Endometrium (tissue), 2 donors: Measurements from ENCODE around the gene ZNFX1.

Experiments used
- FAIRE-seq: peaks from 2 replicates; lab custom pipeline; 2012; peaks lifted over from hg19 to GRCh38; lab: Jason Lieb, UNC
- donor health status: control.
- donor health status: control.

ZNFX1 gene

DNA sequence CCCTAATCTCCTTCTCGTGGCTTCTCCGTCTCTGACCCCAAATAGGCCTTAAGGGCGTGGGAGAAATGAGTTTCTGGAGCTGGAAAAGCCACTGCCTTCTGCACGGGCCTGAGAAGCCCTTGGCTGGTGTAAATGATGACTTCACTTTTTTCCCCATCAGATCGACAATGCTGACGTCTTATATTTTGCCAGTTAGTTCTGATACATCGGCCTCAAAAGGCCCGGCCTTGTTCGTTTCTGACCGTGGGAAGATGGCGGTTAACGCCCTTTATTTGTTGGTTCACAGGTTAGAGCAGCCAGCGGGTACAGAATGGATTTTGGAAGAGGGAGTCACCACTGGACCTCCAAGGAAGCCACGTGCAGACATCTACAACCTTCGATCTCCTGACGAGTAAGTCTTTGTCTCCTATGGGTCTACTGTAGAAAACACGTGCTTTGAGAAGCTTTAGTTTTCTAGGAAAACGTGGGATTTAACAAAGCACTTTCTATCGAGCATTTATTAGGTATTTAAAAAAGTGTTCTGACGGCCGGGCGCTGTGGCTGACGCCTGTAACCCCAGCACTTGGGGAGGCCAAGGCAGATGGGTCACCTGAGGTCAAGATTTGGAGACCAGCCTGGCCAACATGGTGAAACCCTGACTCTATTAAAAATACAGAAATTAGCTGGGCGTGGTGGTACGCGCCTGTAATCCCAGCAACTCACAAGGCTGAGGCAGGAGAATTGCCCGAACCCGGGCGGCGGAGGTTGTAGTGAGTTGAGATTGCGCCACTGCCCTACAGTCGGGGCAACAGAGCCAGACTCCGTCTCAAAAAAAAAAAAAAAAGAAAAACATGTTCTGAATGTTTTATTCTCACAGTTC is 1.2 kb upstream of the ZNFX1 start:
- no peak for FAIRE-seq

DNA sequence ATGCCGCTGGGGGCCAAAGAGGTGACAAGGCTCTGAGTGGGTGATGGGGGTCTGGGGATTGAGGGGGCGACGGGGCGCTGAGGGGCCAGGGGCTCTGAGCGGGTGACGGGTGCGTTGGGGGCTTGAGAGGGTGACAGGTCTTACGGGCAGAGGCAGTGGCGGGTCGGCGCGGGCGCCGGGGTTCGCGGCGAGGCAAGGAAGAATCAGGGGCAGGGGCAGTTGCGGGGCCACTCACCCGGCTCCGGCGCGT is 146 bp downstream of the ZNFX1 start:
- FAIRE-seq = no peak

DNA sequence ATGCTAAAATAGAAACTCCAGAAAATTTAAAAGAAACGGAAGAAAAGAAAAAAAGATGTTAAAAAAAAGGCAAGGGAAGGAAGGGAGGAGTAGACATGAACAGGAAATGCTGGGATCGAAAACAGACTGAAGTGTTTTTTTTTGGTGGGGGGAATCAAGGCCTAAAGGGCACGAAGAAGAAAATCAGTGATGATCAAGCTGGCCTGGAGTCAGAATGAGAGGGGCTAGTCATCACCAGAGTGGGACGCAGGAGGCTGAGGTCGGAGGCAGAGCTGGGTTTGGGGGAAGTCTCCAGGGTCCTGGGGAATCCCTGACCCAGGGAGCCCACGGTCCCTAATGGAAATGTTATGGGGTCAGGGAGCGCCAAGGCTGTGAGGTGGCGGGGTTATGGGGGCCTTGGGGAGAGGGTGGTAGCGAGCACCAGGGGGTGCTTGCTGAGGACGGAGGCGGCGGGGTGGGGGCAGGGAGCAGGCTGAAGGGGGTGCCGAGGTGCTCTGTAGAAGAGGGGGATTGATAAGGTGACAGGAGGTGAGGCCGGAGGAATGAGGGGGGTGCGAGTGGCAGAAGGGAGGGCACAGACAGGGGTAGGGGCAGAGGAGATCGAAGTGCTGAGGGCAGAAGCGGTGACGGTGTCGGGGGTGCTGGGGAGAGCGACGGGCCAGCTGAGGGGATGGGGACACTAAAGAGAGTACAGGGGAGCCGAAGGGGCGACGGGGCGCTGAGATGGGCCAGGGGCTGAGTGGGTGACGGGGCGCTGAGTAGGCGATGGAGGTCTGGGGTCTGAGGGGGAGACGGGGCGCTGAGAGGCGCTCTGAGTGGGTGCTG is 684 bp downstream of the ZNFX1 start:
- no peak for FAIRE-seq

DNA sequence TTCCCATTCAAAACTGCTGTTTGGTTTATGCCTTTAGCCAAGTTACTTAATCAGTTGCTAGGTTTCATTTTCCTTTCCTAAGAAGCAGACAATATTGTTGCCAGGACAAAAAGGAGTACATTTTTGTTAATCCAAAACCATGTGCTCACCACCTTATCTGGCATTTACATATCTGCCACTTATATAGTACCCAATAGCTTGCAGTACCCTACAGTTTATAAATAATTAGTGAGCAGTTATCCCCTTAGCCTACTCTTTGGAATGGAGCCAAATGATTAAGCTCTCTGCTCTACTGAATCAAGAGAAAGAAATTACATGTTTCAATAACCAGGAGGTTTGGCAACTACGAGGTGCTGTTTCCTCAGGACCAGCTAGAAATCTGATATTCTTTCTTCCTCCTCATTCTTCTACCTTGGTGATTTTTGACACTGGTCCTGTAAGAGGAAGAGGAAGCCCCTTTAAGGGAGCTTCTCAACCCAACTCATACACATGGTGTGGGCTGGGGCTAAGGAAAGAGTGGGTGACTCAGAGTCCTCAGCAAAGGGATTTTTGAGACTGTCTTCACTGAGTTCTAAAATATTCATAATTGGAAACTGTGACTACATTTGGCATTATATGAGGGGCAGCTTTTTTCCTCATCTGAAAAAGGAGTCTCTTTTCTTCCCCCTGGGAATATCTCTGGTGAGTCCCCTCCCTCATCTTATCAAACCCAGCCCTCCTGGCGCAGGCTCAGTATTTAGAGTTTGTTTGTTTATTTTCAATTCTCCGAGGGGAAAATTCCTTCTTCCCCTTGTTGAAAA is 1.5 kb downstream of the ZNFX1 start:
- FAIRE-seq = no peak

DNA sequence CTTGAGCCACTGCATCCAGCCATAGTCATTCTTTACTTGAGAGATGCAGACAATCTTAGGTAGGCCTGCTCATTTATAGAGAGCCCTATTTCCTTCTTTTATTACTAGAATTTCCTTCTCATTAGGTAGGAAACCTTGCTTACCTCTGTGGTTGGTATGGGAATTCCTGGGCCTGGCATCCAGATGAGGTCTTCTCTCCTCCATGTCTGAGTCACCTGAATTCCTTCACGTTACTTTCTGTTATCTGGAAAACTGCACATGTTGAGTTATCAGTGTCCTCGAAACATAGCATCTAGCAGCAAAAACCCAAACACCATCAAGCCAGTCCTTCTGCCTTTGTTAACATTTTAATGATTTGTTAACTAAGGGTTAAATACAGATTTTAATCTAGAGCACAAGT is 2.2 kb downstream of the ZNFX1 start:
- no peak for FAIRE-seq

DNA sequence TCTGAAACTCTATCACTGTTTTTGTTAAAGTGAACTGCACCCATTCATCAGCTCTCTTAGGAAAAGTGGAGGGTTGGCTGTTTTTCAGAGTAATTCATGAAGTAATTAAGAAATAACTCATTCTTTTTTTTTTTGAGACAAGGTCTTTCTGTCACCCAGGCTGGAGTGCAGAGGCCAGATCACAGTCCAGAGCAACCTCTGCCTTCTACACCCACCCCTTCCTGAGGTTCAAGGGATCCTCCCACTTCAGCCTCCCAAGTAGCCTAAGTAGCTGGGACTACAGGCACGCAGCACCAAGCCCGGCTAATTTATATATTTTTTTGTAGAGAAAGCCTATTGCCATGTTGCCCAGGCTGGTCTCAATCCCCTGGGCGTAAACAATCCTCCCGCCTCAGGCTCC is 2.6 kb downstream of the ZNFX1 start:
- no peak for FAIRE-seq

DNA sequence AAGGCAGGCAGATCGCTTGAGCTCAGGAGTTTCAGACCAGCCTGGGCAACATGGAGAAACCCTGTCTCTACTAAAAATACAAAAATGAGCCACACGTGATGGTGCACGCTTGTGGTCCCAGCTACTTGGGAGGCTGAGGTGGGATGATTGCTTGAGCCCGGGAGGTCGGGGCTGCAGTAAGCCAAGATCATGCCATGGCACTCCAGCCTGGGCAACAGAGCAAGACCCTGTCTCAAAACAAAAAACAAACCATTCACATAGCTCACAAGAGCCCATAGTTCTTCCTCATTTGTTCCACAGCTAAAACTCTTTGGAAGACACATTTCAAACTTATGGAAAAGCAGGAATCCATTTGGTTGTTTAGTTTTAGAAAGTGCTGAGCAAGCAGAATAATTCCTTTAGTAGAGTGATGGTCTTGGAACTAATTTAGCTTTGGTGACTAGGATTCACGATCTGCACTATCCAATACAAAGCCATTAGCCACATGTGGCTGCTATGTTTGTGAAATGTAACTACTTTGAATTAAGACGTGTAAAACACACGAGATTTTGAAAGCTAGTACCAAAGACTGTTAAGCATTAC is 4.1 kb downstream of the ZNFX1 start:
- no peak for FAIRE-seq

DNA sequence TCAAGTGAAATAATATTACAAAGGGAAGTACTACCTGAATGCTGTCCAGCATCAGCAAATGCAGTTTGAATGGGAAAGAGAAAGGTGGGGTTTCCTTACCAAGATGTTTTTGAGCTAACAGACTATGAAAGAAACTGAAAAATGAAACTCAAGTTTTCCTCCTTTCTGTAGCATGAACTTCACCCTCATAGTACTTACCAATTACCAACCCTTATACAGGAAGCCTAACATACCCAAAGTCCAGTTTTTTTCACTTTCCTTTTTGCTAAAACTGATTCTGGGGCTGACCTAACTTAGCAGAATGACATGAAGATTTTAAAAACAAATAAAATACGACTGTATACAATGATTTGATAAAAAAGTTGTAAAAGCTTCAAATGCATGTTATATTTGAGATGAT is 5.2 kb downstream of the ZNFX1 start:
- FAIRE-seq = no peak

DNA sequence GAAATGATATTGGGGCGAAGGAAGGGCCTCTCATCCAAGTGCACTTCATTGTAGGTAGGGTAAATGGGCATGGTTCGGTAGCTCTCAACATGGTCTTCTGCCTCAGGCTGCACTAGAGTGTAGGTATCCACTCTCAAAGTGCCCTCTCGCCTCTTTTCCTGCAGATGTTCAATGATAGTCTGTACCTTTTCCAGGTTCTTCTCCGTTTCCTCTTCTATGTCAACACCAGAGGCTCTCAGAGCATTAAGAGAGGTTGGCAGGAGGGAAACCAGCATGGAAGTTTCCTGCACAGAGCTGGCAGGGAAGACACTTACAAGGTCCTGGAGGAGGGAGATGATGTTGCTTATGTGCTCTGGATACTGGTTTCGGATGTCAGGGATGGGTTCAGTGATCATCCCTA is 7.1 kb downstream of the ZNFX1 start:
- FAIRE-seq = no peak

DNA sequence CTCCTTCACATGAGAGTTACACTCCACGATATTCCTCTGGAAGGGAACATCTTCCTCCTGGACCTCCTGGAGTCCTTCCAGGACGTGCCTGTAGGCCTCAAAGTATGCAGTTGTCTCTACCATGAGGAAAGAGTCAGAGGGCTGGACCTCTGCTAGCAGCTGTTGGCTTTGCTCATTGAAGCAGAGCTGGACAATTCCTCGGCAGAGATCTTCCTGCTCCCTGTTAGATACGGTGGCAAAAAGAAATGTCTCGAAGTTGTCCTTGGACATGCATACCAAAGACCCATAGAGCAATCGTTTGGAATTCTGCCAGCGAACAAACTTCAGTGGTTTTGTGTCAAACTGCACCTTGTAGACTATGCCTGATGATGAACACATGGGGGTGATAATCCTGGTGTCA is 7.7 kb downstream of the ZNFX1 start:
- FAIRE-seq = no peak

DNA sequence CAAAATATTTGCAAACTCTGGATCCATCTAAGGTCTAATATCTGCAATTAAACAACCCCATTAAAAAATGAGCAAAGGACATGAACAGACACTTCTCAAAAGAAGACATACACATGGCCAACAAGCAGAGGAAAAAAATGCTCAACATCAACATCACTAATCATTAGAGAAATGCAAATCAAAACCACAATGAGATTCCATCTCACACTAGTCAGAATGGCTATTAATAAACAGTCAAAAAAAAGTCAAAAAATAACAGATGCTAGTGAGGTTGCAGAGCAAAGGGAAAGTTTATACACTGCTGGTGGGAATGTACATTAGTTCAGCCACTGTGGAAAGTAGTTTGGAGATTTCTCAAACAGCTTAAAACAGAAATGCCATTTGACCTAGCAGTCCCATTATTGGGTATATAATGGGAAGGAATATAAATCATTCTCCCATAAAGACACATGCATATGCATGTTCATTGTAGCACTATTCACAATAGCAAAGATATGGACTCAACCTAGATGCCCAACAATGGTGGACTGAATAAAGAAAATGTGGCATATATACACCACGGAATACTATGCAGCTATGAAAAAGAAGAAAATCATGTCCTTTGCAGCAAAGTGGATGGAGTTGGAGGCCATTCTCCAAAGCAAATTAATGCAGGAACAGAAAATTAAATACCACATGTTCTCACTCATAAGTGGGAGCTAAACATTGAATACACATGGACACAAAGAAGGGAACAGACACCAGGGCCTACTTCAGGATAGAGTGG is 9.1 kb downstream of the ZNFX1 start:
- no peak for FAIRE-seq

DNA sequence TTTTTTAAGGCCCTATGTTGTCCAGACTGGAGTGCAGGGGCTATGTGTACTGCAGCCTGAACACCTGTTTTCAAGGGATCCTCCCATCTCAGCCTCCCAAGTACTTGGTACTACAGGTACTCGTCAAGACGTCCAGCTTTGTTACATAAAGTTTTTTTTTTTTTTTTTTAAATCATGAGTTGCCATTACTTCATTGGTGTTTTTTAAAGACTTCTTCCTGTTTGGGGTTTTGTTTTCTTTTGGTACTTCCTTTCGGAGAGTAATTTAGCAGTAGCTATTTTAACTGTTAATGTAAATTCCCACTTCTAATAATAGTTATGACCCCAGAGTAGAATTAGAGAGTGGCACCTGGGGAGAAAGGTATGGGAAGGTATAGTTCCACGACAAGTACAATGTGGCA is 10.5 kb downstream of the ZNFX1 start:
- FAIRE-seq = no peak

DNA sequence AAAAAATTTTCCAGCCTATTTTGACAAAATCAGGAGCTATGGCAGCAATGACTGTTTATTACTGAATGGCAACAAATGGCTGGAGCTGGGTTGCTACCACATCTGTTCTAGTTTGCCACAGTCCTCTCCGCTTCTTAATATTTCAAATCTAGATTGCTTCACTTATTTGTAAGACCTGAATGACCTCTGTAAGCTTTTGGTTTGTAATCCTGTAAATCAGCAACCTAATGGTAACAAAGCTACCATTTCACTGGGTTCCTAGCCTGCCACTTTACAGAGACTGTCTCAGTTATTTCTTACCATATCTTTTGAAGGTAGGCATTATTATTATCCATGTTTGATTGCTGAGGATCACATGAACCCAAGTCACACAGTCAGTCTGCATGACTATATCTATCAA is 15.4 kb downstream of the ZNFX1 start:
- no peak for FAIRE-seq

DNA sequence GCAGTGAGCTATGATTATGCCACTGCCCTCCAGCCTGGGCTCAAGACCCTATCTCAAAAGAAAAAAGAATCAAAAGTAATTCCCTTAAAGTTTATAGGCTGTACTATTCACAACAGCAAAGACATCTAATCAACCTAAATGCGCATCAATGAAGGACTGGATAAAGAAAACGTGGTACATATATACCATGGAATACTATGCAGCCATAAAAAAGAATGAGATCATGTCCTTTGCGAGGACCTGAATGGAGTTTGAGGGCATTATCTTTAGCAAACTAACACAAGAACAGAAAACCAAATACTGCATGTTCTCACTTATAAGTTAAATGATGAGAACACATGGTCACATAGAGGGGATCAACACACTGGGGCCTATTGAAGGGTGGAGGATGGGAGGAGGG is 16.7 kb downstream of the ZNFX1 start:
- FAIRE-seq = no peak

DNA sequence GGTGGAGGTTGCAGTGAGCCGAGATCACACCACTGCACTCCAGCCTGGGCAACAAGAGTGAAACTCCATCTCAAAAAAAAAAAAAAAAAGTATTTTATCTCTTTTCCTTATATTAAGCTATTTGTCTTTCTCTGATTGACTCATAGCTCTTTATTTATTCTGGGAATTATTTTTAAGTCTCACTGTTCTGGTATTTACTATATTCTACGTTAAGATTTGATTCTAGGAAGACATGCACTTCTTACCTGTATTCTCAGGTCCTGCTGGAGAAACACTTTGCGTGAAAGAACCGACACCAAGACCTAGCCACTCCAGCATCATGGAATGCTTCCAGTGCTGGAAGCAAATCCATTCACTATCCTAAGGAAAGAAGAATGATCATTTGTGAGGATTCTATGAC is 17.6 kb downstream of the ZNFX1 start:
- no peak for FAIRE-seq

DNA sequence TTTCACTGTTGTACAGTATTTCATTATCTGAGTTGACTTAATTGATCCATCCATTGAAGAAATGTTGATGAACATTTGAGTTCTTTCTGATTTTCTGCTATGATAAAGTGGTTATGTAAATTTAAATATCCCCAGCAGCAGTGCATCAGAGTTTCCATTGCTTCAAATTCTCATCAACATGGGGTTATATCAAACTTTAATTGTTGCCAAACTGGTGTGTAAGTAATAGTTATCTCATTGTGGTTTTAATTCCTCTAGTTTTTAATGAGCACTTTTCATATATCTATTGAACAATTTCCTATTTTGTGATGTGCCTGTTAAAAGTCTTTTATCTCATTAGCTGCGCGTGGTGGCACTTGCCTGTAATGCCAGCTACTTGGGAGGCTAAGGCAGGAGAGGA is 18.1 kb downstream of the ZNFX1 start:
- FAIRE-seq = no peak

DNA sequence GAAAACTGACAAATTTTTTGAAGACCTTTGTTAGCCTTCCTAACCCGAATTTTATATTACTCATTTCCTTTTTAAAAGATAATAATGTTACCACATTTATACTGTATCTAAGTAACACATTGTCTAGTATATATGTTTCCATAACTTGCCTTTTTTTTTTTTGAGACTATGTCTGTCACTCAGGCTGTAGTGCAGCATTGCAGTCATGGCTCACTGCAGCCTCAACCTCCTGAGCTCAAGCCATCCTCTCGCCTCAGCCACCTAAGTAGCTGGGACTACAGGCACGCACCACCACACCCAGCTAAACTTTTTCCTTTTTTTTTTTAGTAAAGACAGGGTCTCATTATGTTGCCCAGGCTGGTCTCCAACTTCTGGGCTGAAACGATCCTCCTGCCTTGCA is 18.6 kb downstream of the ZNFX1 start:
- no peak for FAIRE-seq

DNA sequence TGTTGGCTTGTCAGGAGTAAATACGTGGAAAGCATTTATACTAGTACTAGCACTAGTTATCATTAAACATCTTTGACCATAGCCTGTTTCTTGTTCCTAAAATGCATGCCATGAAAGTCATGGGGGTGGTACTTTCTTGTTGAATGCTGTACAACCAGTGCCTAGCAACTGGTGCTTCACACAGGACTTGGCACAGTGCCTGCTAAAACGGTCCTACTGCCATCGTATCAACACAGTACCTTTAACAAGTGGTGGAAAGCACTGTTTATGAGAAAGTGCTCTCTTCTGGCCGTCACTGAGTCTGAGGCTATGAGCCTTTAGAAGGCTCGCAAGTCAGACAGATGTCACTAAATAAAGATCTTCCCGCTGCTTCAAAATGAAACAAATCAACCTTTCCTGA is 21.6 kb downstream of the ZNFX1 start:
- FAIRE-seq = no peak

DNA sequence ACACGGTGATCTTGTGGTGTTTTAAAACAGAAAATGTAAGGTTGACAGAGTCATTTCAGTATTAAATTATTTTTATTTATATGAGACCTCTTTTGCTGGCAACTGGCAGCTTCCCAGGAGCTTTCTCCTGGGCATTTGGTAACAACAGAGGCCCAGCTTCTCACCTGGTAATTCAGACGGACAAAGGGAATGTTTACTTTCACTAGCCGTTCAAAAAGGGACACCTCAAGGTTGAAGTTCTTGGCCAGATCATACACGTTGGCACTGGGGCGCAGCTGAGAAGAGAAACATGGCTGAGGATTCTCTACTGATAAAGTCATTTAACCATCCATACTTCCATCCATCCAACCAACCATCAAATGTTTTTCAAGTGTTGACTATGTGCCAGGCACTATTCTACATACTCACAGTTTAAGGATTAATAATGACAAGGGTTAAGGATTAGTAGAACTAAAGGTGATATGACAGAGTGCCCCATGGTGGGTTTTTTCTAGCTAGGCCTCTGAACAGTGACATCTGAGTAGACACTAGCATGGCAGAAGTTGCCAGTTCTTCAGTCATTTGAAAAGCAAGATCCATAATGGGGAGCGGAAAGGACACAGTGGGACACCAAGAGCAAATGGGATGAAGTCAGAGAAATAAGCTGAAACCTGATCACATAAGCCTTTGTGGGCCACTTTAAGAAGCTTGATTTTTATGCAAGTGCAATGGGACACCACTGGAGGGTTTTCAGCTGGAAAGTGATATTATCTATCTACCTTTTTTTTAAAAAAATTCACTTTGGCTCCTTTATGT is 25.1 kb downstream of the ZNFX1 start:
- no peak for FAIRE-seq

DNA sequence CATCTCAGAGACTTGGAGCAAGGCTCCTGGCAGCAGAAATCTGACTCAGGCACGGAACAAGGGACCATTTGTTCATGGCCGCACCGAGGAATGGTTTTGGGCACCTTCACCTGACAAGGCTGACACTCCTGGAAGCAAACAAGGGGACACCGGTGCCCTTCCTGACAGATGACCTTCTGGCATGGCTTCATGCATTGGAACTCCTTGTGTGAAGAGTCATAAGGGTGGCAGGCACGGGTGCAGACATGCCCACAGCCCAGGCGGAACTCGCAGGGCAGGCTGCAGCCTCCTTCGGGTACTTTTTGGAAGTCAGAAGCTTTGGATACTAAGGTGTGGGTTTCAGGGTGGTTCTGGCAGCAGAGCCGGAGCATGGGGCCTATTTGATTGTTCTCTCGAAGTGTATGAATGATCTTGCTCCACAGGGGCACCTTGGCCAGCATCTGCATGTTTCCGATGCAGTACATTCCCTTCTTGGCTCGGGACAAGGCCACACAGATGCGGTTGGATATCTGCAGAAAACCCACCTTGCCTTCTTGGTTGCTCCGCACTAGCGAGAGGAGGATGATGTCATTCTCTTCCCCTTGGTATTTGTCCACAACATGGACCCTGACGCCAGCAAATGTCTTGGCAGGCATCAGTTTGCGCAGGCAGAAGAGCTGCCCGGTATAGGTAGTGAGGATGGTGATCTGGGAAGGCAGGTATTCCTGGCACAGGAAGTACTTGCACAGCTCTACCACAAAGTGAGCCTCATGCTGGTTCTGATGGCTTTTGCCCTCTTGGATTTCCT is 28.8 kb downstream of the ZNFX1 start:
- FAIRE-seq = no peak
